Endothelial cell of umbilical vein (primary cell): ENCODE data around the gene CC2D2A. TPM values are rescaled to one million over a fixed set of nuclear protein-coding genes. Genes with fewer than 3 reads are reported as not detected.

Source experiments
- BruUV-seq: library from RNA; stranded (reverse); fragments of 400-500 nt; replicated peaks from 2 replicates; lab custom pipeline; 2021; lab: Mats Ljungman, UMichigan
- CTCF ChIA-PET: fragments of 300-600, 350-600 bp; sonication (Branson Sonifier 250); formaldehyde crosslinking; loops from one replicate; lab custom pipeline; 2021; ENCODE audit warnings: antibody characterized with exemption, inconsistent platforms; lab: Charles Lee
- POLR2A ChIA-PET: fragments of 300-600, 350-600 bp; sonication (Branson Sonifier 250); formaldehyde crosslinking; loops from one replicate; lab custom pipeline; 2021; ENCODE audit warnings: antibody characterized with exemption, inconsistent platforms; lab: Charles Lee
- DNase-seq: peaks from one replicate; pipeline ENCODE4 v3.0.0-alpha.2; 2011; ENCODE audit warnings: low read depth, low spot score
- FAIRE-seq: peaks from 2 replicates; lab custom pipeline; 2011; peaks lifted over from hg19 to GRCh38; lab: Jason Lieb, UNC
- H2AFZ ChIP-seq: 2 replicates; pipeline ENCODE4 v1.6.0; 2012; ENCODE audit warnings: low read depth, low read length, control low read depth, inconsistent platforms
- H3K27ac ChIP-seq: 2 replicates; pipeline ENCODE4 v1.5.1; 2011; ENCODE audit warnings: low read depth, mild to moderate bottlenecking, control low read depth, low read length, moderate library complexity; ENCODE audit not compliant: insufficient read depth
- H3K27me3 ChIP-seq, 2 experiments: 2 replicates each; pipeline versions ENCODE4 v1.6.0 to v1.6.1; 2011; ENCODE audit warnings: low read length in 2 of 2, mixed read lengths in 1 of 2; ENCODE audit not compliant: control insufficient read depth in 2 of 2, insufficient read depth in 2 of 2
- H3K36me3 ChIP-seq, 2 experiments: 2 replicates in 1 of 2; 3 replicates in 1 of 2; pipeline ENCODE4 v1.5.1; 2011; ENCODE audit warnings: low read length in 2 of 2, mild to moderate bottlenecking in 1 of 2, moderate library complexity in 1 of 2; ENCODE audit not compliant: control insufficient read depth in 2 of 2, insufficient read depth in 2 of 2; ENCODE audit errors: extremely low read depth in 1 of 2
- H3K4me1 ChIP-seq: 3 replicates; pipeline ENCODE4 v1.5.1; 2011; ENCODE audit warnings: mild to moderate bottlenecking, low read length; ENCODE audit not compliant: control insufficient read depth, insufficient read depth; ENCODE audit errors: extremely low read depth
- H3K4me2 ChIP-seq: 2 replicates; pipeline ENCODE4 v1.6.1; 2011; ENCODE audit warnings: low read length, control low read depth, mixed read lengths; ENCODE audit not compliant: insufficient read depth
- H3K4me3 ChIP-seq, 3 experiments: fragments of 200-600 bp in 1 of 3; sonication (generic), shearing (Covaris generic) in 1 of 3; replicated peaks in 1 of 3; 2 replicates each; pipeline ENCODE4 v1.5.1; 2011 to 2016; ENCODE audit warnings: control low read depth in 3 of 3, low read length in 3 of 3, mild to moderate bottlenecking in 2 of 3, inconsistent platforms in 1 of 3, low read depth in 1 of 3, moderate library complexity in 1 of 3; ENCODE audit not compliant: insufficient read depth in 1 of 3
- H3K79me2 ChIP-seq: 2 replicates; pipeline ENCODE4 v1.6.0; 2012; ENCODE audit warnings: low read length, inconsistent platforms; ENCODE audit not compliant: control insufficient read depth, insufficient read depth
- H3K9ac ChIP-seq: replicated peaks from 2 replicates; pipeline ENCODE3; 2011; ENCODE audit warnings: low read length, control low read depth; ENCODE audit not compliant: insufficient read depth; ENCODE audit errors: extremely low read depth
- H3K9me1 ChIP-seq: replicated peaks from 3 replicates; pipeline ENCODE4 v1.6.0; 2011; ENCODE audit warnings: mild to moderate bottlenecking, low read length; ENCODE audit not compliant: control insufficient read depth, insufficient read depth; ENCODE audit errors: extremely low read depth
- H3K9me3 ChIP-seq: replicated peaks from 2 replicates; pipeline ENCODE4 v1.5.1; 2012; ENCODE audit warnings: low read length, inconsistent platforms; ENCODE audit not compliant: control insufficient read depth, insufficient read depth
- H4K20me1 ChIP-seq: replicated peaks from 2 replicates; pipeline ENCODE3; 2011; ENCODE audit warnings: mild to moderate bottlenecking, low read length; ENCODE audit not compliant: control insufficient read depth, insufficient read depth; ENCODE audit errors: extremely low read depth
- CTCF ChIP-seq, 2 donors: IDR thresholded peaks; 1 replicate in 1 of 2; 2 replicates in 1 of 2; pipeline ENCODE4 v1.5.1; 2011; ENCODE audit warnings: low read length in 2 of 2, mild to moderate bottlenecking in 2 of 2, moderate library complexity in 2 of 2, control low read depth in 1 of 2, inconsistent platforms in 1 of 2, low read depth in 1 of 2; ENCODE audit not compliant: insufficient read depth in 1 of 2; ENCODE audit errors: extremely low read depth in 1 of 2
- EZH2 ChIP-seq: IDR thresholded peaks from 2 replicates; pipeline ENCODE4 v1.6.1; 2012; ENCODE audit warnings: borderline replicate concordance, low read depth, mild to moderate bottlenecking, moderate library complexity, low read length, inconsistent platforms; ENCODE audit not compliant: severe bottlenecking
- FOS ChIP-seq: IDR thresholded peaks from 2 replicates; pipeline ENCODE4 v1.6.1; 2011; ENCODE audit warnings: mild to moderate bottlenecking, low read length, moderate library complexity, borderline replicate concordance; ENCODE audit not compliant: insufficient read depth
- GATA2 ChIP-seq: IDR thresholded peaks from 2 replicates; pipeline ENCODE4 v1.7.0; 2011; ENCODE audit warnings: low read depth, mild to moderate bottlenecking, moderate library complexity, mixed read lengths, low read length; ENCODE audit not compliant: insufficient read length, insufficient read depth
- JUN ChIP-seq: IDR thresholded peaks from 2 replicates; pipeline ENCODE4 v1.6.1; 2011; ENCODE audit warnings: borderline replicate concordance, low read depth; ENCODE audit not compliant: insufficient read length, insufficient read depth
- MAX ChIP-seq: IDR thresholded peaks from 2 replicates; pipeline ENCODE4 v1.6.1; 2011; ENCODE audit not compliant: insufficient read depth, insufficient read length
- MYC ChIP-seq: IDR thresholded peaks from one replicate; pipeline ENCODE4 v1.6.1; 2011; ENCODE audit warnings: mild to moderate bottlenecking, low read depth, low read length
- POLR2A ChIP-seq: IDR thresholded peaks from 2 replicates; pipeline ENCODE4 v1.6.1; 2012; ENCODE audit warnings: low read depth, mild to moderate bottlenecking, control low read depth, low read length
- POLR2AphosphoS5 ChIP-seq: IDR thresholded peaks from 2 replicates; pipeline ENCODE4 v1.6.1; 2012; ENCODE audit warnings: low read depth, mild to moderate bottlenecking, control low read depth, low read length, moderate library complexity; ENCODE audit not compliant: insufficient read depth
- dilution Hi-C: fragments of 300-500 bp; cut with MboI; formaldehyde crosslinking; loops from one replicate; pipeline ENCODE4 v1.15.0; 2019; ENCODE audit warnings: low sequenced_read_pairs; ENCODE audit not compliant: extremely low pct_ligation_motif_present
- intact Hi-C: fragments of 100-400 bp; cut with micrococcal nuclease; formaldehyde crosslinking; loops from one replicate; pipeline ENCODE4 v1.10.0; 2022
- polyA plus RNA-seq, 4 experiments: library from polyadenylated mRNA; depleted of rRNA in 3 of 4; stranded (reverse) in 3 of 4; unstranded in 1 of 4; fragments of >200 nt; gene quantifications; 2 replicates each; pipeline versions ENCODE4 v1.2.1 to v1.2.3, GENCODE V29; 2011 to 2012; ENCODE audit warnings: missing spikeins in 1 of 4
- total RNA-seq: library from RNA; stranded (reverse); gene quantifications from 2 replicates; pipeline ENCODE4 v1.2.3, GENCODE V29; 2021

Gene CC2D2A
- total and polyA plus RNA-seq, 2 donors (not counting 3 experiments of a cell fraction or from before 2014, with no cell fraction given) = 10.2 to 22.4 TPM

- dilution Hi-C loops = no loop called here
- TF ChIP-seq CTCF (IDR thresholded peaks at IDR 0.05; ENCODE audit: extremely low read depth in 1 of 2, insufficient read depth in 1 of 2, low read depth in 1 of 2, low read length in 2 of 2) (no peak), MYC (no peak)
- intact Hi-C loops = no loop called here
- CTCF ChIA-PET = no interaction called here
- Histone ChIP-seq H3K9ac (no peak overlapping the region), H3K27me3 (no peaks in the 10 kb centered on the region), H3K9me3 (no peaks in the 10 kb centered on the region), H3K4me1 (peaks cover 6% of the 10 kb centered on the region), H3K79me2 (no peaks in the 10 kb centered on the region), H2AFZ (no peak overlapping the region), H3K4me2 (no peak overlapping the region), H3K36me3 (peaks cover 0 to 2% of the 10 kb centered on the region in 2 experiments), H3K9me1 (no peaks in the 10 kb centered on the region), H4K20me1 (no peaks in the 10 kb centered on the region), H3K27ac (no peak overlapping the region), H3K4me3 (no peak overlapping the region)
- no TSS peak for BruUV-seq
- POLR2A ChIA-PET = no interaction called here
- DNase-seq (no peak), FAIRE-seq (no peak)
These were observed 43.9 kb downstream of the CC2D2A start for GRCh38 chr4:15513545-15513944.

GRCh38 chr4:15515106-15515505, 45.4 kb downstream of the CC2D2A start:
- TF ChIP-seq POLR2A (no peak), MYC (no peak), CTCF (IDR thresholded peaks at IDR 0.05; ENCODE audit: extremely low read depth in 1 of 2, insufficient read depth in 1 of 2, low read depth in 1 of 2, low read length in 2 of 2) (no peak), MAX (no peak), POLR2AphosphoS5 (no peak), FOS (no peak), JUN (no peak), GATA2 (no peak), EZH2 (no peak)
- no peaks in the 10 kb centered on the region for H3K27me3 ChIP-seq
- H3K9me3 ChIP-seq = no peaks in the 10 kb centered on the region
- intact Hi-C loops = no loop called here
- ChIA-PET POLR2A (no interaction called here), CTCF (interaction anchor here (1.3 kb wide), 1 partner anchor 291 kb away, joined by 3 read pairs; no protein-coding TSS in a partner anchor)
- H3K4me1 ChIP-seq = peaks cover 6% of the 10 kb centered on the region
- no peak overlapping the region for H3K4me3 ChIP-seq
- H3K27ac ChIP-seq = no peak overlapping the region
- no peak overlapping the region for H2AFZ ChIP-seq
- DNase-seq = peak; percentile 50
- dilution Hi-C loops = no loop called here
- no peaks in the 10 kb centered on the region for H3K79me2 ChIP-seq
- no peak overlapping the region for H3K4me2 ChIP-seq
- H3K36me3 ChIP-seq = no peaks in the 10 kb centered on the region
- FAIRE-seq = peak; percentile 57
- no TSS peak for BruUV-seq
- no peaks in the 10 kb centered on the region for H4K20me1 ChIP-seq
- no peak overlapping the region for H3K9ac ChIP-seq
- H3K9me1 ChIP-seq = no peaks in the 10 kb centered on the region
